ENCODE measurements around the gene SPARCL1. TPM values are rescaled to one million over a fixed set of nuclear protein-coding genes. Genes with fewer than 3 reads are reported as not detected.

The SPARCL1 gene
- total RNA-seq, 2 experiments from 2014 or later, result not detected

DNA sequence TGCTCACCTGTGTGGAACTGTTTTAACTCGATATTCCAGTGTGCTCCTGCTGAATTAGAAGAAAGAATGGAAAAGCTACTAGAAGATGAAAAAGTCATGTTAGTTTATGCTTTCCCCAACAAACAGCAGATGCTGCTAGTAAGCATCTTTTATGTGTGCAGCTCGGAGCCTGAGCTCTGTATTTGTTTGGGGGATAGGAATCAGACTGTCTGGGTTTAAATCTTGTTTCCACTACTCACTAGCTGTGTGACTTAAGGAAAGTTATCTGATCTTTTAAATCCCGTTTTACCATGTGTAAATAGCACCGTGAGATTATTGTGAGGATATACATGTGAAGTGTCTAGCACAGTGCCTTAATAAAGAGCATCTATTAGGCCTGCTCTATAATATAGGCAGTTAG, 24.0 kb upstream of the SPARCL1 start:
- TF ChIP-seq, protein P1, sequence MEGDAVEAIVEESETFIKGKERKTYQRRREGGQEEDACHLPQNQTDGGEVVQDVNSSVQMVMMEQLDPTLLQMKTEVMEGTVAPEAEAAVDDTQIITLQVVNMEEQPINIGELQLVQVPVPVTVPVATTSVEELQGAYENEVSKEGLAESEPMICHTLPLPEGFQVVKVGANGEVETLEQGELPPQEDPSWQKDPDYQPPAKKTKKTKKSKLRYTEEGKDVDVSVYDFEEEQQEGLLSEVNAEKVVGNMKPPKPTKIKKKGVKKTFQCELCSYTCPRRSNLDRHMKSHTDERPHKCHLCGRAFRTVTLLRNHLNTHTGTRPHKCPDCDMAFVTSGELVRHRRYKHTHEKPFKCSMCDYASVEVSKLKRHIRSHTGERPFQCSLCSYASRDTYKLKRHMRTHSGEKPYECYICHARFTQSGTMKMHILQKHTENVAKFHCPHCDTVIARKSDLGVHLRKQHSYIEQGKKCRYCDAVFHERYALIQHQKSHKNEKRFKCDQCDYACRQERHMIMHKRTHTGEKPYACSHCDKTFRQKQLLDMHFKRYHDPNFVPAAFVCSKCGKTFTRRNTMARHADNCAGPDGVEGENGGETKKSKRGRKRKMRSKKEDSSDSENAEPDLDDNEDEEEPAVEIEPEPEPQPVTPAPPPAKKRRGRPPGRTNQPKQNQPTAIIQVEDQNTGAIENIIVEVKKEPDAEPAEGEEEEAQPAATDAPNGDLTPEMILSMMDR (IDR thresholded peaks at IDR 0.05), result no peak
- intact Hi-C loops (cut with DNase I, micrococcal nuclease), result no loop called here
- no peak overlapping the region for H3K27ac ChIP-seq (ENCODE audit: low read depth in 1 of 2, low read length in 2 of 2)
- H3K27me3 Mint-ChIP-seq, result no peaks in the 10 kb centered on the region
- DNase-seq, result no peak
- CTCF ChIA-PET, result no interaction called here
- no peak overlapping the region for H3K27ac Mint-ChIP-seq
- no peak for ATAC-seq (ENCODE audit: poor library complexity)
- no peaks in the 10 kb centered on the region for H3K27me3 ChIP-seq (ENCODE audit: control insufficient read depth in 1 of 2, insufficient read depth in 2 of 2, low read length in 2 of 2)
- no peaks in the 10 kb centered on the region for H3K36me3 Mint-ChIP-seq (ENCODE audit: low read depth)
- no peaks in the 10 kb centered on the region for H3K36me3 ChIP-seq (ENCODE audit: insufficient read depth, low read length)
- no peak overlapping the region for H3K4me3 ChIP-seq (ENCODE audit: low read length)
- H3K9me3 Mint-ChIP-seq, result no peaks in the 10 kb centered on the region
- no peak overlapping the region for H3K4me3 Mint-ChIP-seq
- no peaks in the 10 kb centered on the region for H3K9me3 ChIP-seq (ENCODE audit: control insufficient read depth in 1 of 2, insufficient read depth in 1 of 2, low read length in 2 of 2)
- POLR2A ChIA-PET, result no interaction called here
- no peaks in the 10 kb centered on the region for H3K4me1 Mint-ChIP-seq (ENCODE audit: low read depth)
- H3K4me1 ChIP-seq (ENCODE audit: insufficient read depth, low read length), result no peaks in the 10 kb centered on the region

DNA sequence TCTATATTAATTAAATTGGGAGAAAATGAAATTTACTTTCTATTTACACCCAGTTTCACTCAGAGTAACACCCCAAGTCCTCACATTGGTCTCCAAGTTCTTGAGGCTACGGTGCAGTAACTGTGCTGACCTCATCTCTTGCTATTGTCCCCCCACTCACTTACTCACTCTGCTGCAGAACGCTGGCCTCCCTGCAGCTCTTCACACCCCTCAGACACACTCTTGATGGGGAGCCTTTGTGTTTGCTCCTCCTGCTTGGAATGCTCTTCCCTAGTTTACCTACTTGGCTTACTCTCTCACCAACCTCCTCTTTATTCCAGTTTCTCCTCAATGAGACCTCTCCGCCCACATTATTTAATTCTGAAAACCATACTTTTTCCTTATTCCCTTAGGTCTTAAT, 22.2 kb upstream of the SPARCL1 start:
- H3K27ac ChIP-seq (ENCODE audit: low read depth in 1 of 2, low read length in 2 of 2), result no peak overlapping the region
- no peaks in the 10 kb centered on the region for H3K9me3 ChIP-seq (ENCODE audit: control insufficient read depth in 1 of 2, insufficient read depth in 1 of 2, low read length in 2 of 2)
- intact Hi-C loops (cut with DNase I, micrococcal nuclease), result no loop called here
- Mint-ChIP-seq H3K9me3 (no peaks in the 10 kb centered on the region), H3K4me3 (no peak overlapping the region), H3K4me1 (ENCODE audit: low read depth) (no peaks in the 10 kb centered on the region), H3K27ac (no peak overlapping the region), H3K27me3 (peaks cover 8% of the 10 kb centered on the region), H3K36me3 (ENCODE audit: low read depth) (no peaks in the 10 kb centered on the region)
- POLR2A ChIA-PET, result no interaction called here
- H3K4me1 ChIP-seq (ENCODE audit: insufficient read depth, low read length), result no peaks in the 10 kb centered on the region
- H3K27me3 ChIP-seq (ENCODE audit: control insufficient read depth in 1 of 2, insufficient read depth in 2 of 2, low read length in 2 of 2), result no peaks in the 10 kb centered on the region
- H3K36me3 ChIP-seq (ENCODE audit: insufficient read depth, low read length), result no peaks in the 10 kb centered on the region
- CTCF ChIA-PET, result no interaction called here
- DNase-seq (no peak), ATAC-seq (ENCODE audit: poor library complexity) (no peak)
- H3K4me3 ChIP-seq (ENCODE audit: low read length), result no peak overlapping the region
- TF ChIP-seq, protein P1 (IDR thresholded peaks at IDR 0.05), result no peak

GRCh38 chr4:87547016-87547708, 18.0 kb upstream of the SPARCL1 start:
- no peak overlapping the region for H3K27ac ChIP-seq (ENCODE audit: low read depth in 1 of 2, low read length in 2 of 2)
- ChIA-PET POLR2A (no interaction called here), CTCF (no interaction called here)
- intact Hi-C loops (cut with DNase I, micrococcal nuclease), result no loop called here
- DNase-seq, result no peak
- Mint-ChIP-seq H3K27ac (no peak overlapping the region), H3K27me3 (peaks cover 8% of the 10 kb centered on the region), H3K36me3 (ENCODE audit: low read depth) (no peaks in the 10 kb centered on the region), H3K4me3 (no peak overlapping the region), H3K9me3 (no peaks in the 10 kb centered on the region), H3K4me1 (ENCODE audit: low read depth) (no peaks in the 10 kb centered on the region)
- no peak overlapping the region for H3K4me3 ChIP-seq (ENCODE audit: low read length)
- H3K9me3 ChIP-seq (ENCODE audit: control insufficient read depth in 1 of 2, insufficient read depth in 1 of 2, low read length in 2 of 2), result no peaks in the 10 kb centered on the region
- H3K27me3 ChIP-seq (ENCODE audit: control insufficient read depth in 1 of 2, insufficient read depth in 2 of 2, low read length in 2 of 2), result no peaks in the 10 kb centered on the region
- no peak for ATAC-seq (ENCODE audit: poor library complexity)
- TF ChIP-seq, protein P1 (IDR thresholded peaks at IDR 0.05), result no peak
- no peaks in the 10 kb centered on the region for H3K4me1 ChIP-seq (ENCODE audit: insufficient read depth, low read length)
- no peaks in the 10 kb centered on the region for H3K36me3 ChIP-seq (ENCODE audit: insufficient read depth, low read length)
